IPS-NIHi7 (cell line): ENCODE data around the gene SURF6.
"Not testable (repeated sequence)": the region's sequence is repeated elsewhere in the genome, so short reads cannot be mapped to it uniquely, and the experiment has no call there.

ENCODE experiments used
- DNase-seq: peaks from one replicate; pipeline ENCODE4 v3.0.0; 2012; ENCODE audit warnings: mixed read lengths; ENCODE audit errors: extremely low spot score

The SURF6 gene

GRCh38 chr9:133329306-133330156 is 6.5 kb downstream of the SURF6 start:
- not testable (repeated sequence) for DNase-seq

- DNase-seq: no peak
These were observed 8.0 kb downstream of the SURF6 start for GRCh38 chr9:133327834-133328484.

GRCh38 chr9:133327021-133327420 is 9.0 kb downstream of the SURF6 start:
- not testable (repeated sequence) for DNase-seq

- DNase-seq: no peak
These were observed 11.8 kb downstream of the SURF6 start for GRCh38 chr9:133323991-133324703.

- DNase-seq: no peak
These were observed 12.8 kb downstream of the SURF6 start for GRCh38 chr9:133323211-133323610.

- DNase-seq: no peak
These were observed 13.3 kb downstream of the SURF6 start for GRCh38 chr9:133322701-133323100.

GRCh38 chr9:133321411-133321935 is 14.5 kb downstream of the SURF6 start:
- DNase-seq: no peak

- peak; percentile 39 for DNase-seq
These were observed 15.5 kb downstream of the SURF6 start for GRCh38 chr9:133320421-133320881.

GRCh38 chr9:133317551-133317950 is 18.4 kb downstream of the SURF6 start:
- DNase-seq: not testable (repeated sequence)

GRCh38 chr9:133315997-133316396 is 20.0 kb downstream of the SURF6 start:
- DNase-seq: no peak

GRCh38 chr9:133309608-133310007 is 26.4 kb downstream of the SURF6 start:
- no peak for DNase-seq

- no peak for DNase-seq
These were observed 28.7 kb downstream of the SURF6 start for GRCh38 chr9:133307301-133307700.

- no peak for DNase-seq
These were observed 29.5 kb downstream of the SURF6 start for GRCh38 chr9:133306242-133307204.

GRCh38 chr9:133305731-133306130 is 30.3 kb downstream of the SURF6 start:
- no peak for DNase-seq

- no peak for DNase-seq
These were observed 31.3 kb downstream of the SURF6 start for GRCh38 chr9:133304477-133305377.

- no peak for DNase-seq
These were observed 31.9 kb downstream of the SURF6 start for GRCh38 chr9:133304158-133304470.

- DNase-seq: no peak
These were observed 32.5 kb downstream of the SURF6 start for GRCh38 chr9:133303266-133304157.

- DNase-seq: no peak
These were observed 34.4 kb downstream of the SURF6 start for GRCh38 chr9:133301253-133302230.
